GM12878 (cell line): ENCODE measurements around the gene UBASH3B. TPM values are rescaled to one million over a fixed set of nuclear protein-coding genes. Genes with fewer than 3 reads are reported as not detected.

Experiments
- ATAC-seq: fragments of 200-7000 bp; cut with Tn5 transposase; 3 replicates; pipeline ENCODE4 v1.9.1; 2020; ENCODE audit warnings: mild to moderate bottlenecking, moderate library complexity
- BruUV-seq: library from RNA; stranded (reverse); fragments of 400-500 nt; replicated peaks from 2 replicates; lab custom pipeline; 2021; lab: Mats Ljungman, UMichigan
- CTCF ChIA-PET: fragments of 300-600 bp; sonication (Branson Sonifier 250); formaldehyde crosslinking; extraction: SDS; loops from one replicate; lab custom pipeline; 2021; ENCODE audit warnings: inconsistent platforms; lab: Yijun Ruan, JAX
- POLR2A ChIA-PET: fragments of 350-600 bp; formaldehyde crosslinking; extraction: SDS; loops from one replicate; lab custom pipeline; 2021; ENCODE audit warnings: inconsistent platforms; lab: Charles Lee
- RAD21 ChIA-PET: fragments of 300-600 bp; sonication (Branson Sonifier 250); formaldehyde crosslinking; loops from one replicate; lab custom pipeline; 2023; ENCODE audit warnings: antibody characterized with exemption; ENCODE audit not compliant: unreplicated experiment; lab: Charles Lee
- SMC1A ChIA-PET: fragments of 300-600 bp; sonication (Branson Sonifier 250); formaldehyde crosslinking; loops from one replicate; lab custom pipeline; 2023; ENCODE audit not compliant: unreplicated experiment, uncharacterized antibody; lab: Charles Lee
- DNase-seq: peaks from one replicate; pipeline ENCODE4 v3.0.0-alpha.2; 2011; ENCODE audit warnings: low read depth, low spot score
- FAIRE-seq: peaks from 3 replicates; lab custom pipeline; 2011; peaks lifted over from hg19 to GRCh38; lab: Jason Lieb, UNC
- H2AFZ ChIP-seq: 2 replicates; pipeline ENCODE4 v1.6.0; 2011; ENCODE audit warnings: low read depth, low read length, control low read depth; ENCODE audit not compliant: control insufficient read depth
- H3K27ac ChIP-seq: 2 replicates; pipeline ENCODE4 v1.5.1; 2011; ENCODE audit warnings: control low read depth; ENCODE audit not compliant: control insufficient read depth, insufficient read depth
- H3K27me3 ChIP-seq, 2 experiments: replicated peaks in 1 of 2; 2 replicates each; pipeline versions ENCODE4 v1.6.0 to v1.6.1; 2011; ENCODE audit warnings: low read length in 1 of 2; ENCODE audit not compliant: control insufficient read depth in 2 of 2, insufficient read depth in 2 of 2
- H3K36me3 ChIP-seq, 2 experiments: 2 replicates each; pipeline ENCODE4 v1.5.1; 2011; ENCODE audit warnings: low read length in 1 of 2; ENCODE audit not compliant: control insufficient read depth in 2 of 2, insufficient read depth in 2 of 2
- H3K4me1 ChIP-seq: 2 replicates; pipeline ENCODE4 v1.6.1; 2011; ENCODE audit warnings: mild to moderate bottlenecking, low read length, moderate library complexity, mixed read lengths; ENCODE audit not compliant: control insufficient read depth, insufficient read depth
- H3K4me2 ChIP-seq: 2 replicates; pipeline ENCODE4 v1.6.0; 2011; ENCODE audit warnings: control low read depth; ENCODE audit not compliant: control insufficient read depth, insufficient read depth
- H3K4me3 ChIP-seq: fragments of 200-600 bp; sonication (generic); 2 replicates; pipeline ENCODE4 v1.5.1; 2016
- H3K79me2 ChIP-seq: 2 replicates; pipeline ENCODE4 v1.6.0; 2011; ENCODE audit warnings: low read length; ENCODE audit not compliant: control insufficient read depth, insufficient read depth
- H3K9ac ChIP-seq: 2 replicates; pipeline ENCODE4 v1.8.0; 2011; ENCODE audit warnings: low read length, control low read depth, mixed read lengths; ENCODE audit not compliant: control insufficient read depth, insufficient read depth
- H3K9me3 ChIP-seq: replicated peaks from 3 replicates; pipeline ENCODE4 v1.5.1; 2011; ENCODE audit warnings: mild to moderate bottlenecking, low read length; ENCODE audit not compliant: control insufficient read depth, insufficient read depth
- H4K20me1 ChIP-seq: 2 replicates; pipeline ENCODE4 v1.6.0; 2011; ENCODE audit not compliant: control insufficient read depth, insufficient read depth
- NRF1 ChIP-seq: conservative IDR thresholded peaks from 2 replicates; pipeline ENCODE4 v1.6.1; 2011; ENCODE audit warnings: mild to moderate bottlenecking, low read depth, low read length, improper control_type of control experiment
- PAX8 ChIP-seq: fragments of 450-650 bp; IDR thresholded peaks from 2 replicates; pipeline ENCODE4 v1.6.1; 2017; ENCODE audit warnings: mild to moderate bottlenecking, moderate library complexity
- PML ChIP-seq: IDR thresholded peaks from 2 replicates; pipeline ENCODE4 v1.6.1; 2012; ENCODE audit warnings: low read length, inconsistent platforms
- RAD51 ChIP-seq: fragments of 450-650 bp; IDR thresholded peaks from 2 replicates; pipeline ENCODE4 v1.6.1; 2016; ENCODE audit warnings: moderate library complexity, mild to moderate bottlenecking, inconsistent platforms
- SIN3A ChIP-seq: IDR thresholded peaks from 2 replicates; pipeline ENCODE4 v1.6.1; 2012; ENCODE audit warnings: low read depth, low read length, improper control_type of control experiment
- TCF7 ChIP-seq: IDR thresholded peaks from 2 replicates; pipeline ENCODE4 v1.6.1; 2014; ENCODE audit warnings: antibody characterized with exemption, borderline replicate concordance
- USF1 ChIP-seq: IDR thresholded peaks from 2 replicates; pipeline ENCODE4 v1.6.1; 2011; ENCODE audit warnings: borderline replicate concordance, low read depth, mild to moderate bottlenecking, moderate library complexity, mixed read lengths, low read length; ENCODE audit not compliant: insufficient read depth; ENCODE audit errors: extremely low read length
- WGBS: methylation state at CpG from one replicate; pipeline ENCODE4 v1.1.6; 2016; ENCODE audit warnings: low lambda C conversion rate; ENCODE audit not compliant: insufficient replicate concordance, insufficient coverage; ENCODE audit errors: missing lambda C conversion rate; 5-methylcytosine and 5-hydroxymethylcytosine counted together
- in situ Hi-C: fragments of 300-500 bp; cut with MboI; formaldehyde crosslinking; loops from 9 replicates; pipeline ENCODE4 v1.14.3; 2018; ENCODE audit warnings: mixed read lengths
- intact Hi-C: fragments of 100-400 bp; cut with micrococcal nuclease; formaldehyde crosslinking; loops from one replicate; pipeline ENCODE4 v1.14.2; 2022; ENCODE audit not compliant: unreplicated experiment
- polyA plus RNA-seq, 11 experiments: library from polyadenylated mRNA; depleted of rRNA in 4 of 11; unstranded in 6 of 11; stranded (reverse) in 5 of 11; fragments of >200 nt; fragmentation: Nextera tagmentation in 4 of 11; fragmentation: Illumina TruSeq in 1 of 11; extraction: Ambion mirVana in 4 of 11; extraction: Trizol in 1 of 11; gene quantifications; 1 replicate in 1 of 11; 2 replicates in 10 of 11; pipeline versions ENCODE4 v1.2.1 to v1.2.3, GENCODE V29; 2011 to 2016; ENCODE audit warnings: inconsistent platforms in 2 of 11, missing spikeins in 2 of 11, low read depth in 1 of 11
- total RNA-seq, 4 experiments: library from RNA; depleted of rRNA in 3 of 4; stranded (reverse); fragments of >200 nt in 3 of 4; fragmentation: Illumina TruSeq in 1 of 4; extraction: Trizol in 1 of 4; gene quantifications; 2 replicates each; pipeline versions ENCODE4 v1.2.1 to v1.2.3, GENCODE V29; 2013 to 2021
- TF ChIP-seq, protein P1 (sequence below): fragments of 450-650 bp; formaldehyde crosslinking; IDR thresholded peaks from 2 replicates; pipeline ENCODE4 v1.4.0; 2022; ENCODE audit warnings: mild to moderate bottlenecking, moderate library complexity

The UBASH3B gene
- total and polyA plus RNA-seq, 10 of the 15 experiments (the other 5 are each of a cell fraction or from before 2014, with no cell fraction given), result 0.18 to 3.3 (median 0.57) TPM

- TF ChIP-seq USF1 (no peak), PAX8 (no peak), RAD51 (no peak), SIN3A (no peak)
Observed at GRCh38 chr11:122698392-122698791, 42.9 kb downstream of the UBASH3B start (continued).

- Histone ChIP-seq H3K36me3 (no peaks in the 10 kb centered on the region), H3K9ac (no peak overlapping the region), H3K27me3 (peaks cover 0 to 4% of the 10 kb centered on the region in 2 experiments; a peak in 2 of 4 replicates), H2AFZ (no peak overlapping the region), H4K20me1 (no peaks in the 10 kb centered on the region), H3K4me1 (peaks cover 15% of the 10 kb centered on the region), H3K79me2 (no peaks in the 10 kb centered on the region), H3K4me3 (no peak overlapping the region), H3K9me3 (no peaks in the 10 kb centered on the region), H3K27ac (no peak overlapping the region), H3K4me2 (no peak overlapping the region)
- no peak for FAIRE-seq
- BruUV-seq, result no TSS peak
- no peak for DNase-seq
- ChIA-PET CTCF (no interaction called here), POLR2A (no interaction called here), SMC1A (interaction anchor here (1.2 kb wide), 1 partner anchor 12 kb away, joined by 4 read pairs; no protein-coding TSS in a partner anchor), RAD21 (no interaction called here)
- in situ Hi-C loops (no loop called here), intact Hi-C loops (no loop called here)
- no peak for ATAC-seq
- TF ChIP-seq, protein P1, sequence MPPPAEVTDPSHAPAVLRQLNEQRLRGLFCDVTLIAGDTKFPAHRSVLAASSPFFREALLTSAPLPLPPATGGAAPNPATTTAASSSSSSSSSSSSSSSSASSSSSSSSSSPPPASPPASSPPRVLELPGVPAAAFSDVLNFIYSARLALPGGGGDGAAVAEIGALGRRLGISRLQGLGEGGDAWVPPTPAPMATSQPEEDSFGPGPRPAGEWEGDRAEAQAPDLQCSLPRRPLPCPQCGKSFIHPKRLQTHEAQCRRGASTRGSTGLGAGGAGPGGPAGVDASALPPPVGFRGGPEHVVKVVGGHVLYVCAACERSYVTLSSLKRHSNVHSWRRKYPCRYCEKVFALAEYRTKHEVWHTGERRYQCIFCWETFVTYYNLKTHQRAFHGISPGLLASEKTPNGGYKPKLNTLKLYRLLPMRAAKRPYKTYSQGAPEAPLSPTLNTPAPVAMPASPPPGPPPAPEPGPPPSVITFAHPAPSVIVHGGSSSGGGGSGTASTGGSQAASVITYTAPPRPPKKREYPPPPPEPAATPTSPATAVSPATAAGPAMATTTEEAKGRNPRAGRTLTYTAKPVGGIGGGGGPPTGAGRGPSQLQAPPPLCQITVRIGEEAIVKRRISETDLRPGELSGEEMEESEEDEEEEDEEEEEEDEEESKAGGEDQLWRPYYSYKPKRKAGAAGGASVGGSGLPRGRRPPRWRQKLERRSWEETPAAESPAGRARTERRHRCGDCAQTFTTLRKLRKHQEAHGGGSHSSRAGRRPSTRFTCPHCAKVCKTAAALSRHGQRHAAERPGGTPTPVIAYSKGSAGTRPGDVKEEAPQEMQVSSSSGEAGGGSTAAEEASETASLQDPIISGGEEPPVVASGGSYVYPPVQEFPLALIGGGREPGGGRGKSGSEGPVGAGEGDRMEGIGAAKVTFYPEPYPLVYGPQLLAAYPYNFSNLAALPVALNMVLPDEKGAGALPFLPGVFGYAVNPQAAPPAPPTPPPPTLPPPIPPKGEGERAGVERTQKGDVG, result no peak
- TF ChIP-seq PML (no peak), TCF7 (no peak), NRF1 (no peak)
- WGBS, result 18% methylated on average over 3 of the region's 3 CpGs
Observed at GRCh38 chr11:122700666-122701065, 45.1 kb downstream of the UBASH3B start.
